ENCODE results near the gene SH3GLB1. TPM values are rescaled to one million over a fixed set of nuclear protein-coding genes. Genes with fewer than 3 reads are reported as not detected.

The SH3GLB1 gene
- total and polyA plus RNA-seq, 9 of the 15 experiments (the other 6 are each of a cell fraction or from before 2014, with no cell fraction given) = 8.6 to 34.2 (median 24.2) TPM

DNA sequence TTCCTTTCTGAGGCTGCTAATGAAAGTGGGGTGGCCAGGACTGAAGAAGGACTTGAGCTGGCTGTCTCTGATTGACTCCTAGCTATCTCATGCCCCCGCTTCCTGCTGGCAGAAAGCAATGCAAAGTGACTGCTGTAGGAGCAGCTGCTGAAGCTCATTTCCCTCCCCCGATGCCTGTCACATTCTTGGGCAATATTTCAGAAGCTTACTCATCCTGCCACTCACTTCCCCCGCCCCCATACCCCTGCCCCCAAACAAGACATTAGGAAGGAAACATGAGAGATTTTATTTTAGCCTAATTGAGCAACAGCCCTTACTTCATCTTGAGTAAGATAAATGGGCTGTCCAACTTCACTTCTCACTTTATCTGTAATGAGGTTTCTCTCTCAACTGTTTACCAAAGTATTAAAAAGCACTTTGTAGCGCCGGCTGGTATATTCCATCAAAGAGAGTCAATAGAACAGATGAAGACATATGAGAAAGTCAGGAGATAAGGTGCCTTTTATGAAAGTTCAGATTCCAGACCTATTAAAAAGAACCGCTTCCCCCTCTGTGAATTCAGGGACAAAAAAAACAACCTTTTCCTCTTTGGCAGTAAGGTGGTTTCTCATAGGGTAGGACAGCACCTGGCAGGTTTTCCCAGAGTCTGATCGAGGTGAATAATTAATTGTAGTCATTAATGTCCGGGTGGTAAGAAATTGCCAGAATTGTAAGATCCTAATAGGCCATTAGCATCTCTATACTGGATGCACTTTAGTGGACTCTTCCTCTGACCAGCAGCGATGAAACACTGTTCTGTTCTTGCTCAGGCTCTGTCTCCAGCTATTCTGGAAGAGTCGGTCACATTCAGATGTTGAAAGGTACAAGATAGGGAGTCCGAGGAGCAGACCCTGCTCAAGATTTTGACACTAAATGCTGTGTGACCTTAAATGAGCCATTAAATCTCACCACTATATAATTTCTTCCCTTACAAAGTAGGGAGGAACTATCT is 70.2 kb downstream of the SH3GLB1 start (continued):
- TF ChIP-seq, protein P1, sequence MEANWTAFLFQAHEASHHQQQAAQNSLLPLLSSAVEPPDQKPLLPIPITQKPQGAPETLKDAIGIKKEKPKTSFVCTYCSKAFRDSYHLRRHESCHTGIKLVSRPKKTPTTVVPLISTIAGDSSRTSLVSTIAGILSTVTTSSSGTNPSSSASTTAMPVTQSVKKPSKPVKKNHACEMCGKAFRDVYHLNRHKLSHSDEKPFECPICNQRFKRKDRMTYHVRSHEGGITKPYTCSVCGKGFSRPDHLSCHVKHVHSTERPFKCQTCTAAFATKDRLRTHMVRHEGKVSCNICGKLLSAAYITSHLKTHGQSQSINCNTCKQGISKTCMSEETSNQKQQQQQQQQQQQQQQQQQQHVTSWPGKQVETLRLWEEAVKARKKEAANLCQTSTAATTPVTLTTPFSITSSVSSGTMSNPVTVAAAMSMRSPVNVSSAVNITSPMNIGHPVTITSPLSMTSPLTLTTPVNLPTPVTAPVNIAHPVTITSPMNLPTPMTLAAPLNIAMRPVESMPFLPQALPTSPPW (CRISPR knock-in tag; IDR thresholded peaks at IDR 0.05) = peak; percentile 83
- TF ChIP-seq RBM17 (IDR thresholded peaks at IDR 0.05; ENCODE audit: borderline replicate concordance, low read depth, low read length) (no peak), TCF7 (IDR thresholded peaks at IDR 0.05; ENCODE audit: borderline replicate concordance) (0 out of 2 replicates have a peak, but pooled peaks have one; percentile 35), U2AF2 (optimal IDR thresholded peaks at IDR 0.05; ENCODE audit: low read depth, low read length) (no peak), ARID1B (IDR thresholded peaks at IDR 0.05) (peak; percentile 66), TBL1XR1 (IDR thresholded peaks at IDR 0.05; ENCODE audit: low read length in 2 of 2) (peak in 1 of 2 experiments; percentile 37; a peak in 1 of 4 replicates), HMG20A (CRISPR knock-in tag; conservative IDR thresholded peaks at IDR 0.05) (no peak), CEBPG (CRISPR knock-in tag; IDR thresholded peaks at IDR 0.05) (peak; percentile 74), CEBPG (tag; conservative IDR thresholded peaks at IDR 0.05 in 1 of 2, IDR thresholded peaks at IDR 0.05 in 1 of 2) (peak; percentile 95 to 97), ZNF766 (CRISPR knock-in tag; conservative IDR thresholded peaks at IDR 0.05) (peak; percentile 80), EGR1 (conservative IDR thresholded peaks at IDR 0.05) (peak; percentile 76), CBFA2T2 (conservative IDR thresholded peaks at IDR 0.05) (peak; percentile 74), STAT5A (IDR thresholded peaks at IDR 0.05; ENCODE audit: borderline replicate concordance, low read length) (peak; percentile 50), TEAD4 (IDR thresholded peaks at IDR 0.05; ENCODE audit: low read length) (peak; percentile 74), TEAD4 (CRISPR knock-in tag; IDR thresholded peaks at IDR 0.05; ENCODE audit: borderline replicate concordance) (no peak), RCOR1 (IDR thresholded peaks at IDR 0.05; ENCODE audit: borderline replicate concordance in 1 of 2, low read depth in 2 of 2, low read length in 2 of 2) (peak in 1 of 2 experiments; percentile 39; a peak in 1 of 4 replicates), SOX6 (IDR thresholded peaks at IDR 0.05) (peak; percentile 62; the same call in 1 of the 2 replicates), POLR2AphosphoS5 (IDR thresholded peaks at IDR 0.05; ENCODE audit: control insufficient read depth, insufficient read depth, low read depth, low read length) (peak; percentile 67; the same call in 1 of the 2 replicates), FOXA1 (IDR thresholded peaks at IDR 0.05; ENCODE audit: borderline replicate concordance) (no peak), TAF9B (IDR thresholded peaks at IDR 0.05; ENCODE audit: partially characterized antibody) (peak; percentile 43), CREM (IDR thresholded peaks at IDR 0.05; ENCODE audit: low read depth) (peak; percentile 49; the same call in 1 of the 2 replicates), DPF2 (IDR thresholded peaks at IDR 0.05) (peak; percentile 49; the same call in 1 of the 2 replicates), MYC (IDR thresholded peaks at IDR 0.05; ENCODE audit: low read depth, low read length) (0 out of 2 replicates have a peak, but pooled peaks have one; percentile 25), MYC (CRISPR knock-in tag; IDR thresholded peaks at IDR 0.05; ENCODE audit: borderline replicate concordance, low read depth) (no peak)
- TF ChIP-seq, protein P2, sequence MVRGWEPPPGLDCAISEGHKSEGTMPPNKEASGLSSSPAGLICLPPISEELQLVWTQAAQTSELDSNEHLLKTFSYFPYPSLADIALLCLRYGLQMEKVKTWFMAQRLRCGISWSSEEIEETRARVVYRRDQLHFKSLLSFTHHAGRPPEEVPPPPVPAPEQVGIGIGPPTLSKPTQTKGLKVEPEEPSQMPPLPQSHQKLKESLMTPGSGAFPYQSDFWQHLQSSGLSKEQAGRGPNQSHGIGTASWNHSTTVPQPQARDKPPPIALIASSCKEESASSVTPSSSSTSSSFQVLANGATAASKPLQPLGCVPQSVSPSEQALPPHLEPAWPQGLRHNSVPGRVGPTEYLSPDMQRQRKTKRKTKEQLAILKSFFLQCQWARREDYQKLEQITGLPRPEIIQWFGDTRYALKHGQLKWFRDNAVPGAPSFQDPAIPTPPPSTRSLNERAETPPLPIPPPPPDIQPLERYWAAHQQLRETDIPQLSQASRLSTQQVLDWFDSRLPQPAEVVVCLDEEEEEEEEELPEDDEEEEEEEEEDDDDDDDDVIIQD (CRISPR knock-in tag; IDR thresholded peaks at IDR 0.05) = no peak

Measured in K562 (cell line).